CD1c-positive myeloid dendritic cell (primary cell): ENCODE results near the gene SOX6.
"Not testable (repeated sequence)": the region's sequence is repeated elsewhere in the genome, so short reads cannot be mapped to it uniquely, and the experiment has no call there.

ENCODE experiments used
- DNase-seq: peaks from one replicate; pipeline ENCODE4 v3.0.0-alpha.2; 2016; ENCODE audit errors: extremely low spot score

Gene SOX6

GRCh38 chr11:16151138-16151537 is 205.2 kb downstream of the SOX6 start:
- DNase-seq, result no peak

- DNase-seq, result no peak
Measured at GRCh38 chr11:16149476-16149875, 206.9 kb downstream of the SOX6 start.

- no peak for DNase-seq
Measured at GRCh38 chr11:16148301-16148931, 207.9 kb downstream of the SOX6 start.

GRCh38 chr11:16146980-16147379 is 209.4 kb downstream of the SOX6 start:
- not testable (repeated sequence) for DNase-seq

- not testable (repeated sequence) for DNase-seq
Measured at GRCh38 chr11:16141614-16142013, 214.7 kb downstream of the SOX6 start.

GRCh38 chr11:16141162-16141561 is 215.2 kb downstream of the SOX6 start:
- DNase-seq, result not testable (repeated sequence)

GRCh38 chr11:16136792-16137390 is 219.5 kb downstream of the SOX6 start:
- no peak for DNase-seq

GRCh38 chr11:16133867-16134266 is 222.5 kb downstream of the SOX6 start:
- DNase-seq, result no peak

GRCh38 chr11:16127732-16128131 is 228.6 kb downstream of the SOX6 start:
- no peak for DNase-seq

GRCh38 chr11:16126362-16126761 is 230.0 kb downstream of the SOX6 start:
- DNase-seq, result no peak

GRCh38 chr11:16125796-16126195 is 230.6 kb downstream of the SOX6 start:
- DNase-seq, result no peak

GRCh38 chr11:16124390-16124789 is 232.0 kb downstream of the SOX6 start:
- DNase-seq, result no peak

GRCh38 chr11:16121853-16122252 is 234.5 kb downstream of the SOX6 start:
- DNase-seq, result no peak

GRCh38 chr11:16120008-16120407 is 236.3 kb downstream of the SOX6 start:
- no peak for DNase-seq

- no peak for DNase-seq
Measured at GRCh38 chr11:16117989-16118756, 238.2 kb downstream of the SOX6 start.

- DNase-seq, result no peak
Measured at GRCh38 chr11:16114978-16115871, 241.1 kb downstream of the SOX6 start.

GRCh38 chr11:16114431-16114830 is 241.9 kb downstream of the SOX6 start:
- DNase-seq, result no peak

GRCh38 chr11:16111690-16112089 is 244.7 kb downstream of the SOX6 start:
- no peak for DNase-seq

GRCh38 chr11:16110886-16111285 is 245.5 kb downstream of the SOX6 start:
- DNase-seq, result no peak

GRCh38 chr11:16099343-16099900 is 256.9 kb downstream of the SOX6 start:
- DNase-seq, result no peak

- DNase-seq, result no peak
Measured at GRCh38 chr11:16098526-16099205, 257.7 kb downstream of the SOX6 start.
